ENCODE data around the gene DPH2.

GRCh38 chr1:43996733-43997115, 26.9 kb downstream of the DPH2 start:
- TF ChIP-seq CTCF (conservative IDR thresholded peaks at IDR 0.05 in 1 of 2, IDR thresholded peaks at IDR 0.05 in 1 of 2; ENCODE audit: extremely low read depth in 1 of 2, insufficient read depth in 1 of 2, low read depth in 1 of 2, low read length in 2 of 2) = no peak
- no peak for TF ChIP-seq EZH2 (IDR thresholded peaks at IDR 0.05; ENCODE audit: borderline replicate concordance, low read length)

Measured in mammary epithelial cell (primary cell).